Heart right ventricle (tissue), 16 donors: ENCODE results near the gene CENPP. TPM values are rescaled to one million over a fixed set of nuclear protein-coding genes. Genes with fewer than 3 reads are reported as not detected.
"Not testable (repeated sequence)": the region's sequence is repeated elsewhere in the genome, so short reads cannot be mapped to it uniquely, and the experiment has no call there.

Experiments used
- ATAC-seq, 8 donors: fragments of 200-7000 bp; cut with Tn5 transposase; one replicate each; pipeline ENCODE4 v1.9.1; 2020; ENCODE audit warnings: mild to moderate bottlenecking in 8 of 8, moderate library complexity in 8 of 8, moderate number of reproducible peaks in 1 of 8
- DNase-seq, 2 donors: peaks; one replicate each; pipeline ENCODE4 v3.0.0-alpha.2; 2020
- H3K27ac ChIP-seq, 10 donors: fragments of 200-600 bp; sonication (generic) in 2 of 10; one replicate each; pipeline versions ENCODE4 v1.5.0 to v1.8.0; 2020 to 2022; ENCODE audit warnings: mild to moderate bottlenecking in 3 of 10
- H3K27me3 ChIP-seq, 7 donors: fragments of 200-600 bp; one replicate each; pipeline ENCODE4 v1.8.0; 2021 to 2022; ENCODE audit warnings: mild to moderate bottlenecking in 2 of 7
- H3K36me3 ChIP-seq, 9 donors: fragments of 200-600 bp; sonication (generic) in 1 of 9; one replicate each; pipeline versions ENCODE4 v1.5.0 to v1.8.0; 2020 to 2022; ENCODE audit warnings: mild to moderate bottlenecking in 2 of 9
- H3K4me1 ChIP-seq, 9 donors: fragments of 200-600 bp; sonication (generic) in 1 of 9; one replicate each; pipeline versions ENCODE4 v1.5.0 to v1.8.0; 2020 to 2022; ENCODE audit warnings: mild to moderate bottlenecking in 4 of 9
- H3K4me3 ChIP-seq, 10 donors: fragments of 200-600 bp; sonication (generic) in 2 of 10; one replicate each; pipeline versions ENCODE4 v1.5.0 to v1.8.0; 2020 to 2022; ENCODE audit warnings: mild to moderate bottlenecking in 7 of 10, moderate library complexity in 2 of 10
- H3K9me3 ChIP-seq, 11 donors: fragments of 200-600 bp in 10 of 11; sonication (generic) in 2 of 11; one replicate each; pipeline versions ENCODE4 v1.5.0 to v1.8.0; 2013 to 2022; ENCODE audit warnings: mild to moderate bottlenecking in 2 of 11, control low read depth in 1 of 11, moderate library complexity in 1 of 11
- CTCF ChIP-seq, 9 donors: fragments of 200-600 bp; sonication (generic) in 2 of 9; IDR thresholded peaks; one replicate each; pipeline versions ENCODE4 v1.5.0 to v1.8.0; 2021 to 2022; ENCODE audit warnings: antibody characterized with exemption in 9 of 9, mild to moderate bottlenecking in 5 of 9, moderate library complexity in 1 of 9
- WGBS, 2 donors: extraction: QIAGEN DNeasy Blood & Tissue Kit; methylation state at CpG; one replicate each; pipeline ENCODE4 v1.1.7; 2013; ENCODE audit warnings: inconsistent platforms in 1 of 2; 5-methylcytosine and 5-hydroxymethylcytosine counted together
- intact Hi-C, 10 donors: fragments of 100-400 bp; cut with DNase I; formaldehyde crosslinking; loops; one replicate each; pipeline versions ENCODE4 v1.11.1 to v1.14.2; 2022
- polyA plus RNA-seq, 2 donors: library from polyadenylated mRNA; stranded (reverse); fragments of 200-250 nt; gene quantifications; one replicate each; pipeline ENCODE4 v1.2.3, GENCODE V29; 2013
- total RNA-seq, 10 donors: library from RNA; stranded (reverse); fragmentation: NEBNext Ultra II Directional in 3 of 10; extraction: Animal tissue kit (Norgen Biotek cat#: 25700) in 3 of 10; gene quantifications; one replicate each; pipeline versions ENCODE4 v1.2.1 to v1.2.4, GENCODE V29; 2021 to 2023
- donor health status: Arrhythmogenic right ventricular cardiomyopathy.
- donor health status: ischemic (EF 13 %, LVEDD 7.1; RV severe dilation, severe dysfunction).
- donor health status: healthy with polysubstance abuse.
- donor health status: DM: no; HTN: yes; CAD: no.
- donor health status: DM: no; HTN: no; CAD: no.
- donor health status: ischemic (EF 25% LVEDD 6.9; RV normal size, moderate dysfunction).
- donor health status: ischemic (EF 25% LVEDD 5.7; RV mildly dilated, moderate dysfunction).
- donor health status: healthy.
- donor health status: DM: yes; HTN: yes; CAD: no.
- donor health status: Ischemic cardiomyopathy.
- donor health status: ischemic (EF 35%, LVEDD 5.7; RV mildly dilated, moderate dysfunction).
- donor health status: nonischemic (EF 11% LVEDD 7.7; RV severe dilation, severe dysfunction).
- donor health status: DM: yes; HTN: yes; CAD: no.
- donor health status: PGD.
- donor health status: ischemic (EF 29% LVEDD 5.4; RV normal size, mild dysfunction).
- donor health status: nonischemic (EF 23%, LVEDD 6.1; RV moderate dilation, normal function).

Gene CENPP
- total and polyA plus RNA-seq, 12 donors = 1.3 to 5.2 (median 2.8) TPM

- ATAC-seq (no peak), DNase-seq (no peak)
- H3K9me3 ChIP-seq = no peaks in the 10 kb centered on the region
- H3K27ac ChIP-seq = peak overlapping the region in 5 of 10 donors; percentile 11 to 87 (median 29)
- no peak for TF ChIP-seq CTCF (IDR thresholded peaks at IDR 0.05)
- H3K27me3 ChIP-seq = no peaks in the 10 kb centered on the region
- peaks cover 0 to 98% (median 17%) of the 10 kb centered on the region in 9 donors for H3K36me3 ChIP-seq
- 78 to 82% methylated on average over 10 of the region's 10 CpGs for WGBS, 2 donors
- intact Hi-C loops = no loop called here
- peaks cover 0 to 43% (median 9%) of the 10 kb centered on the region in 9 donors for H3K4me1 ChIP-seq
- H3K4me3 ChIP-seq = no peak overlapping the region
Measured at GRCh38 chr9:92618633-92619225, 293.0 kb downstream of the CENPP start.

DNA sequence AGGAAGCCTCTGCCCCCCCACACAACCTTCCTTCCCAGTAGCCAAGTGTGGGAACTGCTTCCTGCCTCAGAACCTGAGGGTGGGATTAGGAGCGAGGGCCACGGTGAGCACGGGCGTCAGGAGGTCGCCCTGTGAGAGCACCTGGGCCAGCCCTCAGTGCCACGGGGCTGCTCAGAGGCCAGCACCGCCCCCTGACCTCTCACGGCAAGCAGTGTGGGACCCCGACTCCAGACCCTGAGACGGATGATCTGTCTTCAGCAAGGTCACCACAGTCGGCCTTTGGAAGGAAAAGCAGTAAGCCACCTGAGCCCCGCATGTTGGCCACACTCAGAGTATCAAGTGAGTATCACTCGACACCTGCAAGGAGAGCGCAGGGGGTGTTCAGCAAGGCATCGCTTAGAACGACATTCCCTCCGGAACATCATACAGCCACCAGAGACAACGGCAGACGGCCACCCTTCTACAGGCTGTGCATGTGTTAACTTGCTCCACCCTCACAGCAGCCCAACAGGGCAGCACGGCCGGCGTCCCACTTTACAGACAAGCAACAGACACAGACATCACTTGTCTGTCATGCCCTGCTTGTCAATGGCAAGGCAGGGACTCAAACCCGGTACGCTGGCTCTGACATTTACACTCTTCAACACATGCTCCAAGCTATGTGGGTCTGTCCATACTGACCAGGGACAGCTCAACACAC lies 294.0 kb downstream of the CENPP start:
- WGBS, 2 donors = 82 to 90% methylated on average over 24 of the region's 24 CpGs
- no peak for TF ChIP-seq CTCF (IDR thresholded peaks at IDR 0.05)
- peaks cover 0 to 98% (median 7%) of the 10 kb centered on the region in 9 donors for H3K36me3 ChIP-seq
- DNase-seq (no peak), ATAC-seq (peak in 1 of 8 donors; percentile 52)
- no peak overlapping the region for H3K4me3 ChIP-seq
- H3K27ac ChIP-seq = peak overlapping the region in 1 of 10 donors; percentile 25
- peaks cover 0 to 40% (median 9%) of the 10 kb centered on the region in 9 donors for H3K4me1 ChIP-seq
- H3K9me3 ChIP-seq = no peaks in the 10 kb centered on the region
- intact Hi-C loops = loop anchor here in 1 of 10 donors (10.0 kb wide), 1 partner anchor 115 kb away; no protein-coding TSS in a partner anchor
- H3K27me3 ChIP-seq = no peaks in the 10 kb centered on the region

DNA sequence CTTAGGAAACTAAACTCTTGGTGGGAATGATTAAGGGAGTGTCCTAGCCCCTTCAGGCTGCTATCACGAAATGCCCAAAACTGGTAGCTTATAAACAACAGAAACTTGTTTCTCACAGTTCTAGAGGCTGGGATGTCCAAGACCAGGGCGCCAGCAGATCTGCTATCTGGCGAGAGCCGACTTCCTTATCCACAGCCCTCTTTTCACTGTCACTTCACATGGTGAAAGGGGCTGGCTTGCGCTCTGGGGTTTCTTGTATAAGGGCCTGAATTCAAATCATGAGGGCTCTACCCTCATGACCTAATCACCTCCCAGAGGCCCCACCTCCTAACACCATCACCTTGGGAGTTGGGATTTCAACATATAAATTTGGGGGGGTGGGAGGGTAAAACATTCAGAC lies 295.1 kb downstream of the CENPP start:
- peak overlapping the region in 5 of 10 donors; percentile 17 to 62 (median 37) for H3K27ac ChIP-seq
- peaks cover 0 to 35% (median 9%) of the 10 kb centered on the region in 9 donors for H3K4me1 ChIP-seq
- DNase-seq = no peak
- H3K9me3 ChIP-seq = no peaks in the 10 kb centered on the region
- H3K36me3 ChIP-seq = peaks cover 0 to 98% (median 4%) of the 10 kb centered on the region in 9 donors
- no peak overlapping the region for H3K4me3 ChIP-seq
- no peak for ATAC-seq
- WGBS, 2 donors = 90% methylated on average over 5 of the region's 5 CpGs
- intact Hi-C loops = loop anchor here in 1 of 10 donors (10.0 kb wide), 1 partner anchor 116 kb away; no protein-coding TSS in a partner anchor
- no peaks in the 10 kb centered on the region for H3K27me3 ChIP-seq
- no peak for TF ChIP-seq CTCF (IDR thresholded peaks at IDR 0.05)

DNA sequence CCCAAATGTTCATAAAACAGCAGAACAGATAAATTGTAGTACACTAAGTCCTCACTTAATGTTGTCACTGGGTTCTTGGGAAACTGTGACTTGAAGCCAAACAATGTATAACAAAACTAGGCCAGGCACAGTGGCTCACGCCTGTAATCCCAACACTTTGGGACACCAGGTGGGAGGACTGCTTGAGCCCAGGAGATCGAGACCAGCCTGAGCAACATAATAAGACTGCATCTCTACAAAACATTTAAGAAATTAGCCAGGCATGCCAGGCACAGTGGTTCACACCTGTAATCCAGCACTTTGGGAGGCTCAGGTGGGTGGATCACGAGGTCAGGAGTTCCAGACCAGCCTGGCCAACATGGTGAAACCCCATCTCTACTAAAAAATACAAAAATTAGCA lies 298.2 kb downstream of the CENPP start:
- peaks cover 0 to 96% (median 0%) of the 10 kb centered on the region in 9 donors for H3K36me3 ChIP-seq
- not testable (repeated sequence) for H3K27ac ChIP-seq, H3K4me1 ChIP-seq, H3K27me3 ChIP-seq, H3K4me3 ChIP-seq, H3K9me3 ChIP-seq, ATAC-seq, DNase-seq
- WGBS, 2 donors = 97 to 98% methylated on average over 3 of the region's 3 CpGs
- intact Hi-C loops = loop anchor here in 1 of 10 donors (10.0 kb wide), 1 partner anchor 119 kb away; no protein-coding TSS in a partner anchor
